HG02571 (cell line): ENCODE data around the gene LIN7C.
A peak's percentile ranks its signal among the peaks of the same experiment; 100 is the strongest.

Experiments used
- ATAC-seq: cut with Tn5 transposase; IDR thresholded peaks from one replicate; pipeline ENCODE4 v1.9.1; 2021; ENCODE audit warnings: mild to moderate bottlenecking, moderate library complexity; ENCODE audit not compliant: unreplicated experiment

LIN7C gene

GRCh38 chr11:27512238-27512637 is 5.7 kb upstream of the LIN7C start:
- ATAC-seq = no peak

GRCh38 chr11:27509908-27510307 is 3.3 kb upstream of the LIN7C start:
- ATAC-seq = no peak

- no peak for ATAC-seq
Observed at GRCh38 chr11:27507557-27508322, 1.2 kb upstream of the LIN7C start.

- peak; percentile 2 for ATAC-seq
Observed at GRCh38 chr11:27505781-27506180, 788 bp downstream of the LIN7C start.

- ATAC-seq = no peak
Observed at GRCh38 chr11:27504205-27504604, 2.4 kb downstream of the LIN7C start.

GRCh38 chr11:27501100-27501499 is 5.5 kb downstream of the LIN7C start:
- ATAC-seq = no peak

- ATAC-seq = no peak
Observed at GRCh38 chr11:27497911-27498310, 8.7 kb downstream of the LIN7C start.

GRCh38 chr11:27497284-27497866 is 9.2 kb downstream of the LIN7C start:
- peak; percentile 59 for ATAC-seq

GRCh38 chr11:27496461-27496860 is 10.1 kb downstream of the LIN7C start:
- ATAC-seq = no peak

- no peak for ATAC-seq
Observed at GRCh38 chr11:27495710-27496300, 10.8 kb downstream of the LIN7C start.

GRCh38 chr11:27489092-27489491 is 17.5 kb downstream of the LIN7C start:
- ATAC-seq = no peak

GRCh38 chr11:27487706-27488105 is 18.9 kb downstream of the LIN7C start:
- no peak for ATAC-seq

GRCh38 chr11:27485930-27486773 is 20.4 kb downstream of the LIN7C start:
- ATAC-seq = no peak

- no peak for ATAC-seq
Observed at GRCh38 chr11:27482793-27483192, 23.8 kb downstream of the LIN7C start.

- no peak for ATAC-seq
Observed at GRCh38 chr11:27481992-27482391, 24.6 kb downstream of the LIN7C start.

GRCh38 chr11:27477831-27478230 is 28.7 kb downstream of the LIN7C start:
- ATAC-seq = no peak

- no peak for ATAC-seq
Observed at GRCh38 chr11:27477243-27477642, 29.3 kb downstream of the LIN7C start.

- no peak for ATAC-seq
Observed at GRCh38 chr11:27475622-27476021, 30.9 kb downstream of the LIN7C start.

GRCh38 chr11:27473017-27473406 is 33.6 kb downstream of the LIN7C start:
- ATAC-seq = no peak

GRCh38 chr11:27472398-27473016 is 34.1 kb downstream of the LIN7C start, which contains the start of gene LGR4:
Gene LGR4 (minus strand): TSS chr11:27472790. CDS start chr11:27472302, 488 bp downstream.
- peak; percentile 82 for ATAC-seq
